Measurements from ENCODE around the gene LSM8.
"Not testable (repeated sequence)": the region's sequence is repeated elsewhere in the genome, so short reads cannot be mapped to it uniquely, and the experiment has no call there.

Gene LSM8

DNA sequence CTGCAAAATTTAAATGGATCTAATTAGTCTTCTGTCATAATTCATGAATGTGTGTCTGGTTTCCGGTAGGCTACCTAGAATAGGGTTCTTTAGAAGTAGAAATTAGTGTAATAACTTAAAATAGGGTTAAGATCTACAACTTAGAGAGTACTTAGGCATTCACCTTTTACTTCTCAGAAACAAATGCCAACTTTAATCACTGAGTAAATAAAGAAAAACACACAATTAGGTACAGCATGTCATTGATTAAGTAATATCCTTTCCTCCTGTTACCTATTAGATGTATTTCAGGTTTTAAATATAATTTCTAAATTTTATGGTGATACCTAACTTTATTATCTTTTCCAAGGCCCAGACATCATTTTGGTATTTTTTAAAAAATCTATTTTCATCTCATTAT lies 49.8 kb downstream of the LSM8 start:
- in situ Hi-C loops (cut with MboI; ENCODE audit: low sequenced_read_pairs, unreplicated experiment), result no loop called here
- TF ChIP-seq CTCF (IDR thresholded peaks at IDR 0.05; ENCODE audit: borderline replicate concordance, control extremely low read depth, extremely low read depth, insufficient read depth, missing control alignments), result no peak
- no peak for DNase-seq (ENCODE audit: low spot score)

GRCh38 chr7:118239014-118239413 lies 55.0 kb downstream of the LSM8 start:
- in situ Hi-C loops (cut with MboI; ENCODE audit: low sequenced_read_pairs, unreplicated experiment), result no loop called here
- TF ChIP-seq CTCF (IDR thresholded peaks at IDR 0.05; ENCODE audit: borderline replicate concordance, control extremely low read depth, extremely low read depth, insufficient read depth, missing control alignments), result no peak
- DNase-seq (ENCODE audit: low spot score), result no peak

DNA sequence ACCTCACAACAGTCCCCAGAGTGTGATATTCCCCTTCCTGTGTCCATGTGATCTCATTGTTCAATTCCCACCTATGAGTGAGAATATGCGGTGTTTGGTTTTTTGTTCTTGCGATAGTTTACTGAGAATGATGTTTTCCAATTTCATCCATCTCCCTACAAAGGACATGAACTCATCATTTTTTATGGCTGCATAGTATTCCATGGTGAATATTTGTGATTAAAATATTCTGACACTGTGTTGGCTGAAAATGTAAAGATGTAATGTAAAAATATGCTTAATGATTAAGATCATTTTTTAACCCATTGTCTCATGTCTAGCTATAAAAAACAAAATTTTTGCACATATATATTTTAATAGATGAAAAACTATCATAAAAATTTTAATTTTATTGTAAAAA lies 56.4 kb downstream of the LSM8 start:
- in situ Hi-C loops (cut with MboI; ENCODE audit: low sequenced_read_pairs, unreplicated experiment); DNase-seq (ENCODE audit: low spot score): not testable (repeated sequence)
